Activated naive CD4-positive, alpha-beta T cell treated with anti-CD3 and anti-CD28 coated beads, Interleukin-2, amount 10 ng/mL, durations not matched to agents 7 days and 5 days (primary cell): ENCODE measurements around the gene METTL24.
"Not testable (repeated sequence)": the region's sequence is repeated elsewhere in the genome, so short reads cannot be mapped to it uniquely, and the experiment has no call there.

Experiments
- CTCF ChIA-PET: fragments of 350-600 bp; sonication (Branson Sonifier 250); formaldehyde crosslinking; loops from one replicate; lab custom pipeline; 2021; ENCODE audit warnings: antibody characterized with exemption; lab: Charles Lee
- DNase-seq: peaks from one replicate; pipeline ENCODE4 v3.0.0-alpha.2; 2020
- H3K27ac Mint-ChIP-seq: one replicate; pipeline ENCODE4 v1.8.0; 2021; ENCODE audit warnings: mild to moderate bottlenecking, moderate library complexity, mixed read lengths
- H3K27me3 Mint-ChIP-seq: one replicate; pipeline ENCODE4 v1.8.0; 2021; ENCODE audit warnings: mild to moderate bottlenecking, mixed read lengths
- H3K36me3 Mint-ChIP-seq: one replicate; pipeline ENCODE4 v1.8.0; 2021; ENCODE audit warnings: mixed read lengths
- H3K4me1 Mint-ChIP-seq: one replicate; pipeline ENCODE4 v1.8.0; 2021; ENCODE audit warnings: mixed read lengths
- H3K4me3 Mint-ChIP-seq: one replicate; pipeline ENCODE4 v1.8.0; 2021; ENCODE audit warnings: mild to moderate bottlenecking, moderate library complexity, mixed read lengths
- H3K9me3 Mint-ChIP-seq: one replicate; pipeline ENCODE4 v1.8.0; 2021; ENCODE audit warnings: mixed read lengths

The METTL24 gene

GRCh38 chr6:110322151-110322873, 35.8 kb downstream of the METTL24 start:
- Mint-ChIP-seq H3K27me3 (peaks cover 12% of the 10 kb centered on the region), H3K4me1 (no peaks in the 10 kb centered on the region), H3K9me3 (no peaks in the 10 kb centered on the region), H3K36me3 (no peaks in the 10 kb centered on the region), H3K4me3 (no peak overlapping the region), H3K27ac (no peak overlapping the region)
- CTCF ChIA-PET: no interaction called here
- DNase-seq: no peak

- Mint-ChIP-seq H3K9me3 (no peaks in the 10 kb centered on the region), H3K4me1 (no peaks in the 10 kb centered on the region), H3K27me3 (peaks cover 12% of the 10 kb centered on the region), H3K27ac (no peak overlapping the region), H3K36me3 (no peaks in the 10 kb centered on the region), H3K4me3 (no peak overlapping the region)
- DNase-seq: no peak
- CTCF ChIA-PET: interaction anchor here (0.9 kb wide), 1 partner anchor 142 kb away, joined by 3 read pairs; no protein-coding TSS in a partner anchor
These were observed 37.8 kb downstream of the METTL24 start for GRCh38 chr6:110320307-110320706.

- no peaks in the 10 kb centered on the region for H3K36me3 Mint-ChIP-seq
- H3K27ac Mint-ChIP-seq: no peak overlapping the region
- no peak overlapping the region for H3K4me3 Mint-ChIP-seq
- no peak for DNase-seq
- CTCF ChIA-PET: interaction anchor here (0.9 kb wide), 1 partner anchor 141 kb away, joined by 3 read pairs; no protein-coding TSS in a partner anchor
- peaks cover 12% of the 10 kb centered on the region for H3K27me3 Mint-ChIP-seq
- H3K9me3 Mint-ChIP-seq: no peaks in the 10 kb centered on the region
- H3K4me1 Mint-ChIP-seq: no peaks in the 10 kb centered on the region
These were observed 38.3 kb downstream of the METTL24 start for GRCh38 chr6:110319843-110320242.

DNA sequence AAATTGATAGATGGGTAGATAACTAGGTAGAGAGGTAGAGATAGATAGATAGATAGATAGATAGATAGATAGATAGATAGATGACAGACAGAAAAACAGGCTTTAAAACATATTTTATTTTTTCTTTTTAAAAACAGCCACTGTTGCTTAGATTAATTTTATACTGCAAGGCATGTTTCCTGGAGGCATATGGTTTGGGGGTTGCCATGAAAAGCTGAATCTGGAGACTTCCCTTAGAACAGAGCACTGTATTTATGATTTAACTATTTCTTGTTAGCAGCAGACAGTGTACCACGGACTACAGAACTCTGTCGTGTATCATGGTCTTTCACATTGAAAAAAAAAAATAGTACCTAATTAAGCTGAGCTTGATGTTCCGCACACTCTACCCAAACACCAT, 38.8 kb downstream of the METTL24 start:
- Mint-ChIP-seq H3K27me3 (peaks cover 12% of the 10 kb centered on the region), H3K27ac (no peak overlapping the region), H3K36me3 (no peaks in the 10 kb centered on the region), H3K4me3 (no peak overlapping the region), H3K9me3 (no peaks in the 10 kb centered on the region), H3K4me1 (no peaks in the 10 kb centered on the region)
- no peak for DNase-seq
- CTCF ChIA-PET: no interaction called here

GRCh38 chr6:110318971-110319370, 39.2 kb downstream of the METTL24 start:
- Mint-ChIP-seq H3K4me3 (no peak overlapping the region), H3K9me3 (no peaks in the 10 kb centered on the region), H3K27me3 (peaks cover 12% of the 10 kb centered on the region), H3K36me3 (no peaks in the 10 kb centered on the region), H3K27ac (no peak overlapping the region), H3K4me1 (no peaks in the 10 kb centered on the region)
- CTCF ChIA-PET: interaction anchor here (0.6 kb wide), 1 partner anchor 83 kb away, joined by 6 read pairs; no protein-coding TSS in a partner anchor
- DNase-seq: no peak

DNA sequence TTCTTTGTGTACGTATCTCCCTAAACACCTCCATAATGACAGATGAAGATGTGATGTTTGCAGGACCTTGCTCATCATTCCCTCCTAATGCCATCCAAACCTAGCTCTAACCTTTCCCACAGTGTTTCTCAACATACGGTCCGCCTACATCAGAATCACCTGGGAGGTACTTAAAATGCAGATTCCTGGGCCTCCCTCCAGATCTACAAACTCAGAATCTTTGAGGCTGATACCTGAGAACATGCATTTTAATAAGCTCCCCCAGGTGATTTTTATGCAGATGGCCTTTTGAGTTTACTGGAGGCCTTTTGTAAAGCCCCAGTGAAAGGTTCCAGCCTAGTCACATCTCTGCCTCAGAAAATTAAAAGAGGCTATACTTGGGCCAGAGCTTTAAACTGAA, 40.5 kb downstream of the METTL24 start:
- Mint-ChIP-seq H3K4me3 (no peak overlapping the region), H3K4me1 (no peaks in the 10 kb centered on the region), H3K9me3 (no peaks in the 10 kb centered on the region), H3K27me3 (peaks cover 9% of the 10 kb centered on the region), H3K27ac (no peak overlapping the region), H3K36me3 (no peaks in the 10 kb centered on the region)
- CTCF ChIA-PET: no interaction called here
- no peak for DNase-seq

DNA sequence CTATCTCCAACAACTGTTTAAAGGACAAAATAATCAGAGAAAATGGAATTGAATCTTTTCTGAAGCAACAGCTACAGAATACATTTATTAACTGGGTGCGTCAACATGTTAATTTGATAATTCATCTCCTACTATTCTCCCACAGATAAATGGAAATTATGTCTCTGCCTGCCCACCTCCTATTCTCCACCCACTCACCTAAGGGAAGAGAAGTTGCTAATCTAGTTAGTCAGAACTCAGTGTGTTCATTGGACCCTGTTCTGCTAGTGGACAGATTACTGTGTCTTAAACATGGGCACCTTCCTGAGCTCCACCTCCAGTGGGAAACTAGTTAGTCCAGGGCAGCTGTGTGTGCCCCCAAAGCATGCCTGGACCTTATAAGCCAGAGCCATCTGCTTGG, 41.0 kb downstream of the METTL24 start:
- H3K27ac Mint-ChIP-seq: no peak overlapping the region
- DNase-seq: no peak
- H3K4me3 Mint-ChIP-seq: no peak overlapping the region
- H3K36me3 Mint-ChIP-seq: no peaks in the 10 kb centered on the region
- CTCF ChIA-PET: no interaction called here
- H3K27me3 Mint-ChIP-seq: peaks cover 4% of the 10 kb centered on the region
- no peaks in the 10 kb centered on the region for H3K4me1 Mint-ChIP-seq
- no peaks in the 10 kb centered on the region for H3K9me3 Mint-ChIP-seq

DNA sequence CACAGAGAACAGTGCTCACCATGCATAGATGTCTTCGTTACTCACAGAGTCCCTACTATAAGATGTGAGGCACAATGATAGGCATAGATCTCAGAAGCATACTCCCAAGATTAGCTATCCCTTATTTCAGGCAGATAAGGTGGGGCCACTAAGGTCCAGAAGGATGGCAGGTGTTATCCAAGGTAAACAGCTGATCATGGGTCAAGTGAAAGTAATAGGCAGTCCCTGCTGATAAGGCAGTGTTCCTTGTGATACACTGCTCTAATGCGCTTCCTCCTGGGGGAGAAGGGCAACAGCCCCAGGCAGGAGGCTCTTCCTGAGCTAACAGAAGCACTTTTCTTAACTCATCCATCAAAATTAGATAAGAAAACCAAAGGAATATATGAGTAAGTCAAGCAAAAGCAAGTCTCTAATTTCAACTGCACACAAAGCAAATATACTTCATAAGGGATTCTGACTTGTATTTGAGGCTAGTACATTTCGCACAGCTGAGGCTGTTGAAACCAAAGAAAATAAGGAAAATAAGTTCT, 42.2 kb downstream of the METTL24 start:
- no peak for DNase-seq
- no peaks in the 10 kb centered on the region for H3K9me3 Mint-ChIP-seq
- no peak overlapping the region for H3K4me3 Mint-ChIP-seq
- H3K27me3 Mint-ChIP-seq: no peaks in the 10 kb centered on the region
- no peaks in the 10 kb centered on the region for H3K4me1 Mint-ChIP-seq
- no peak overlapping the region for H3K27ac Mint-ChIP-seq
- CTCF ChIA-PET: no interaction called here
- no peaks in the 10 kb centered on the region for H3K36me3 Mint-ChIP-seq

GRCh38 chr6:110315207-110315868, 42.8 kb downstream of the METTL24 start:
- CTCF ChIA-PET: no interaction called here
- Mint-ChIP-seq H3K27ac (no peak overlapping the region), H3K27me3 (no peaks in the 10 kb centered on the region), H3K4me1 (no peaks in the 10 kb centered on the region), H3K4me3 (no peak overlapping the region), H3K9me3 (no peaks in the 10 kb centered on the region), H3K36me3 (no peaks in the 10 kb centered on the region)
- no peak for DNase-seq

- no peak for DNase-seq
- H3K36me3 Mint-ChIP-seq: no peaks in the 10 kb centered on the region
- H3K27ac Mint-ChIP-seq: no peak overlapping the region
- H3K4me3 Mint-ChIP-seq: no peak overlapping the region
- no peaks in the 10 kb centered on the region for H3K9me3 Mint-ChIP-seq
- H3K27me3 Mint-ChIP-seq: no peaks in the 10 kb centered on the region
- CTCF ChIA-PET: no interaction called here
- no peaks in the 10 kb centered on the region for H3K4me1 Mint-ChIP-seq
These were observed 47.2 kb downstream of the METTL24 start for GRCh38 chr6:110310861-110311446.

GRCh38 chr6:110309432-110309831, 48.7 kb downstream of the METTL24 start:
- DNase-seq, H3K36me3 Mint-ChIP-seq, H3K27me3 Mint-ChIP-seq, H3K9me3 Mint-ChIP-seq, H3K4me1 Mint-ChIP-seq, H3K4me3 Mint-ChIP-seq, CTCF ChIA-PET, H3K27ac Mint-ChIP-seq: not testable (repeated sequence)

DNA sequence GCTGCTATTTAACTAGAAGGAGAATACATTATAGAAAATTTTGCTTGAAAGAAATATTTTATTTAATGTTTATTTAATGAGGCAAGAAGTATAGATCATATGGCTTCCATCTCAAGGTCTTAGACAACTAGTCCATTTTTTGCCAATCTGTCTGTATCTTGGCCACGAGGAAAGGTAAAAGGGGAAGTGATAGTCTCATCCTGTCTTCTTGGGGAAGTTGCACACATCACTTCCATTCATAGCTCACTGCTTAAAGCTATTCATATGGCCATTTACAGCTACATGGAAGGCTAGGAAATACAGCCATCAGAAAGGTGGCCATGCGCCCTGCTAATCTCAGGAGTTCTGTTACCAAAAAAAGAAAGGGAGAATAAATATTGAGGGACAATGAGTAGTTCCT, 50.8 kb downstream of the METTL24 start:
- Mint-ChIP-seq H3K4me1 (no peaks in the 10 kb centered on the region), H3K9me3 (no peaks in the 10 kb centered on the region), H3K4me3 (no peak overlapping the region), H3K27ac (no peak overlapping the region), H3K36me3 (no peaks in the 10 kb centered on the region), H3K27me3 (peaks cover 14% of the 10 kb centered on the region)
- no peak for DNase-seq
- CTCF ChIA-PET: no interaction called here

- DNase-seq, H3K27ac Mint-ChIP-seq, H3K9me3 Mint-ChIP-seq, CTCF ChIA-PET, H3K4me3 Mint-ChIP-seq, H3K4me1 Mint-ChIP-seq, H3K36me3 Mint-ChIP-seq: not testable (repeated sequence)
- peaks cover 14% of the 10 kb centered on the region for H3K27me3 Mint-ChIP-seq
These were observed 52.3 kb downstream of the METTL24 start for GRCh38 chr6:110305832-110306231.

GRCh38 chr6:110303692-110304091, 54.5 kb downstream of the METTL24 start:
- H3K4me1 Mint-ChIP-seq, H3K27ac Mint-ChIP-seq, H3K9me3 Mint-ChIP-seq, H3K4me3 Mint-ChIP-seq, H3K36me3 Mint-ChIP-seq, CTCF ChIA-PET, DNase-seq: not testable (repeated sequence)
- H3K27me3 Mint-ChIP-seq: peaks cover 17% of the 10 kb centered on the region
